HG03342 (cell line): ENCODE measurements around the gene INSM1.

ENCODE experiments used
- ATAC-seq: cut with Tn5 transposase; IDR thresholded peaks from one replicate; pipeline ENCODE4 v1.9.1; 2021; ENCODE audit warnings: mild to moderate bottlenecking, moderate library complexity; ENCODE audit not compliant: unreplicated experiment

The INSM1 gene

GRCh38 chr20:20360464-20360863 is 7.4 kb upstream of the INSM1 start:
- ATAC-seq: no peak

- ATAC-seq: no peak
Measured at GRCh38 chr20:20362774-20363433, 5.0 kb upstream of the INSM1 start.

GRCh38 chr20:20363434-20363798 is 4.5 kb upstream of the INSM1 start:
- ATAC-seq: no peak

GRCh38 chr20:20363799-20364592 is 3.9 kb upstream of the INSM1 start:
- no peak for ATAC-seq

GRCh38 chr20:20364593-20365479 is 3.1 kb upstream of the INSM1 start:
- ATAC-seq: no peak

- no peak for ATAC-seq
Measured at GRCh38 chr20:20365480-20366161, 2.3 kb upstream of the INSM1 start.

- no peak for ATAC-seq
Measured at GRCh38 chr20:20366551-20366875, 1.4 kb upstream of the INSM1 start.

GRCh38 chr20:20366876-20367574 is 879 bp upstream of the INSM1 start:
- no peak for ATAC-seq

- ATAC-seq: no peak
Measured at GRCh38 chr20:20368418-20369249, 730 bp downstream of the INSM1 start.

- no peak for ATAC-seq
Measured at GRCh38 chr20:20369250-20370093, 1.6 kb downstream of the INSM1 start.

GRCh38 chr20:20370094-20370575 is 2.2 kb downstream of the INSM1 start:
- no peak for ATAC-seq

GRCh38 chr20:20371083-20371482 is 3.2 kb downstream of the INSM1 start:
- ATAC-seq: no peak

- no peak for ATAC-seq
Measured at GRCh38 chr20:20371681-20372080, 3.8 kb downstream of the INSM1 start.

- no peak for ATAC-seq
Measured at GRCh38 chr20:20373091-20373571, 5.2 kb downstream of the INSM1 start.

GRCh38 chr20:20375862-20376261 is 8.0 kb downstream of the INSM1 start:
- no peak for ATAC-seq

GRCh38 chr20:20386192-20386591 is 18.3 kb downstream of the INSM1 start:
- ATAC-seq: no peak

GRCh38 chr20:20390393-20390792 is 22.5 kb downstream of the INSM1 start:
- no peak for ATAC-seq

- ATAC-seq: no peak
Measured at GRCh38 chr20:20391115-20391514, 23.2 kb downstream of the INSM1 start.
